ENCODE data around the gene LEO1.

LEO1 gene

DNA sequence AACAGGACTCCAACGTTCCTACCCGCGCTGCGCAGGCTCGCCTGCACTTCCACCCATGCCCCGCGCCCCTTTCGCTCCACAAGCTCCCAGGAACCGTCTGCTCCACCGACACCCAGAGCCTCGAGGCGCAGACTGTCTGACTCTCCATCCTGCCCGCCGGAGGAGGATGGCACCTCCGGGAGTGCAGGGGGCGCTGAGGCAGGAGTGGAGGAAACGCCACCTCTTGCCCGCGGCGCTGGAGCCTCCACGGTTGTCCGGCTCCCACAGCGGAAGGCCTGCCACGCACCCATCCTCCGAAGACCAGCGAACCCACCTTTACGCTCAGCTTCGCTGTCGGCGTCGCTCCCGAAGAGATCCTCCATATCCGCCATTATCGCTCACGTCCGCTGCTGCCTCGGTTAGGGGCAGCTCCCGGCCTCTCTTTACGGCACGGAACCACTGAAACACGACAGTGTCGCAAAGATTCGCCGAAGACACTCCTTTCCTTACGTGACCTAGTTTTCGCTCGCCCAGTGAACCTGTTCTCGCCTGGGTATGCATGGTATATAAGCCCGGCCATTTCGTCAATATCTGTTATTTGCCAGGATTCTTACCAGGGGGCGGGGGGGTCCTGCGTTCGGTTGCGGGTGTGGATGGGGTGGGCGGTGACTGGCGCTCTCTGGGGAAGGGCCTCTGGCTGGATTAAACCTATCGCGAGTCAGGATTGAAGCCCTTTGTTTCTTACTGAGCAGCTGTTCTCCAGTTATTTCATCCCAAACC is at the start of gene LEO1:
Gene LEO1 (minus strand): TSS at position 404 of the 759 bp plus-strand sequence. CDS start 33 bp downstream, at position 371.
- peak; percentile 55 to 77 (median 71) for DNase-seq (ENCODE audit: low read depth in 2 of 3, low spot score in 2 of 3)

DNA sequence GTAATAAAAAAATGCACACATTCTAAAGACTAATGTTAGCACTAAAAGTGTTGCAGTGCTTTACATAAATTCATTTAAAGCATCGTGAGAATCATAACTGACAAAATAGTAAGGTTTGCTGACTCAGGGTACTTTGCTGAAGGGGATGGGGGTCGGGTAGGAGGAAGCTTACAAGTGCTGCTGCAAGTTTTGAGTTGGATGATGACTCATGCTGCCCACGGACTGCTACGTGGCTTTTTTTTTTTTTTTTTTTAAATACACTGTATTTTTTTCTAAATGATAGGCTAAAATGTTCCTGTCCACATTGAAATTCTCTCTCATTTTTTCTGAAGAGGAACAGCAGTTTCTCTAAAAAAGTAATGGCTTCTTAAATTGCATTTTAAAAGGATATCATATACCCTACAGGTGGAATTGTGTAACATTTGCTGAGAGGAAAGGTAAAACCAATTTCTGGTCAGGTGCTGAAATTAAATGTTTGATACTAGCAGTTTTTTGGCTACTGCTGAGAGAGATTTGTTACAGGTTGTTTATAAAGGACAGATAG is 49.6 kb upstream of the LEO1 start:
- peak in 1 of 3 experiments; percentile 19 for DNase-seq (ENCODE audit: low read depth in 2 of 3, low spot score in 2 of 3)

DNA sequence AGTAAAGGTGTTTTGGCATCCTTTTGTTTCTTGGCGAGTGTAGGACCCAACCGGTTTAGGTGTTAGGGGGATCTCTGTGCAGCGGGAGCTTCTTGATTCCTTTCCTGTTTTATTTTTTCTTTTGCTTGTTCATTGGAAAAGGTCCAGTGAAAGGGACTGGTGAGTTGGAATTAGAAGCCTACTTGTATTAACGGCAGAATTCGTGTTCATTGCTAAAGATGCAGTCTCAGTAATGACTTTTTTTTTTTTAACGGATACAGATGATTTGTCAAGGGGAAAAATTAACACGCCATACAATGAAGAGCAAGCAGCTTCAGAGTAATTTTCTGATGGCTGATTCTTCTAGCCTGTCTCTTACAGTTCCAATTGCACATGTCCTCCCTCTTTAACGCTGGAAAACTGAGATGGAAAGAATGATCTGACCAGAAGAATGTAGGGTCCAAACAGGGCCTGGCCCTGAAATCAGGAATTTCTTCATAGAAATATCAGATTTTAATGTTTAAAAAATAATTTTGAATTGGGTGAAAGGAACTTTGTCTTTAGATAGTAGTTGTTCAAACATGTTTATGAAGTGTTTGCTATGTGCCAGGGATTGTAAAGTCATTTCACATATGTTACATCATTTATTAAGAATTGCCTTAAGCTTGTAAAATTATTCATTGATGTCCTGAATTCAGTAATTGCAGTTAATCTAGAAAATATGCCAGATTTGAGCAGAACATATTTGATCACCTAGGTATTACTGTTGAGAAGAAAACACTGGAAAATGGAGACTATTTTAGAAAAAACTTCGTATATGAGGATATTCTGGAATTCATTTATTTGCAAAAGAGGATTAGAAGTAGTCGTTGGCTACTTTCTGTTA is 48.9 kb upstream of the LEO1 start:
- no peak for DNase-seq (ENCODE audit: low read depth in 2 of 3, low spot score in 2 of 3)

DNA sequence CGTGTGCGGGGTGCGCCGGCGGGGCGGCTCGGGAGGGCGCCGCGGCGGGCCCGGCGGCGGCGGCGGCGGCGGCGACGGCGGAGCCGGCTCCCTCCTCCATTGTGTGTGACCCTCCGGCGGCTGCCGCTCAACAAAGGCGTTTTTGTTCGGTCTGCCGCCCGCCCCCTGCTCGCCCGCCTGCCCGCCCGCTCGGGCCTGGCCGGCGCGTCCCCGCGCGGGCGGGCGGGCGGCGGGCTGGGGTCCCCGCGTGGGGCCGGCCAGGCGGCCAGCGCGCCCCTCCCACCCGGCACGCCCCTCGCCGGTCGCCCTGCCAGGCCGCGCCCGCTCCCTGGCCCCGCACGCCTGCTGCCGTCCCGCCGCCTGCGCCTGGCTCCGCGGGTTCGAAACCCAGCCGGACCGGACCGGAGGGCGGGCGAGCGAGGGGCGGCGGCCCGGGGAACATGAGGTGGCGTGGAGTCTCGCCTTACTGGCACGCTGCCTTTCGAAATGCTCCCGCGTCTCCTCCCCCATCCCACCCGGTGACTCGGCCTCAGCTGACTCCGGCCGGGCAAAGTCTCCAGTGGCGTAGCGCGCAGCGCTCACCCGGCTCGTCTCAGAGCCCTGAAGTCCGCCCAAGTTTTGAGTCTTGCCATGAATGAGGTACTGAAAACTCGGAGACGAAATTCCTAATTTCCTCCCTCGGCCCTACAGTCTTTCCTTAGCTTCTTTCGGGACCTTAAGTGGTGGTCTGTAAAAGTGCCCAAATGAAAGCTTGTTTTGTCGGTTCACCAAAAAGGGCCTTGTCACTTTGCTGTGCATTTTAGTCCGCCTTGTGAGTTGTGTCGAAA is 48.0 kb upstream of the LEO1 start:
- peak; percentile 42 to 57 (median 49) for DNase-seq (ENCODE audit: low read depth in 2 of 3, low spot score in 2 of 3)

DNA sequence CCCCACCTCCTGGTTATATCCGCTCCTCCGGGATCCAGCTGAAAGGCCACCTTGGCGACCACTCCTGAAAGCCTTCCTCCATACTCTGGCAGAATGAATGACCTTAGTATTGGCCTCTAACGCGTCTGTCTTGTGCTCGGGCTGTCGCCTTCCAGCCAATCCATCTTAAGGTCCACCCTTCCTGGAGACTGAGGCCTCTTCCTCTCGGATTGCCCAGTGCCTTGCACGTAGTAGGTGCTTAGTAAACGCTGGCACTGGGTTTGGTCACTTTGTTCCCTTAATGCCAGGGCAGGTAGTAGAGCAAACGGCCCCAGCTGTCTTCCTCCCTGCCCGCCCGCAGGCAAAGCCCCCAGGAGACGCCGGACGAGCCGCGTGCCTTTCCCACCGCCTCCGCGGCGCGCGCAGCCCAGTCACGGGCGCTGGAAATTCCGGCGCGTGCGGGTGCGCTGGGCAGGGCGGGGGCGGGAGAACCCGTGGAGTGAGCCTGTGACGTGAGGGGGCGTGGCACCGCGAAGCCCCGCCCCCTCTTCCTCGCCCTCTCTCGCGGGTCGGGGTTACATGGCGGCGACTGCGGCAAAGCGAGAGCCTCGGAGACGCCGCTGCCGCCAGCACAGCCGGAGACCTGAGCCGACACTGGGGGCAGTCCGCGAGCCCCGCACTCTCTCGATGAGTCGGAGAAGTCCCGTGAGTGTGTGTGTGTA is 47.3 kb upstream of the LEO1 start, which contains the start of gene MAPK6:
Gene MAPK6 (plus strand): TSS at position 527 of the 701 bp plus-strand sequence. CDS start 27,242 bp downstream, outside the sequence.
- peak; percentile 88 to 90 (median 89) for DNase-seq (ENCODE audit: low read depth in 2 of 3, low spot score in 2 of 3)

DNA sequence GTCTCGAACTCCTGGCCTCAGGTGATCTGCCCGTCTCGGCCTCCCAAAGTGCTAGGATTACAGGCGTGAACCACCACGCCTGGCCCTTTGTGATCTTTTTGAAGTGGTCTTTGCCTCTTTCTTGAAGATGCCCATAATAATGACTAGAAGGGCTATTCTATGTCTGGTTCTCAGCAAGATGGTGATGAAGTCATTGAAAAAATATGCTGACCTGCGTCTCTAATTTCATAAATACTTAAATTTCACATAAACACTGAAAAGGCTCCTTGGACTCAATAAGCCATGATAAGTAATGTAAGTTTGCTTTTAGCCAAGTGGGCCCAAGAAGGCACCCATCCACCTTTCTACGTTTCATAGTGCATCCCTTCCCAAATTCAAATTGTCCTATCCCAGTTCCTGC is 46.7 kb upstream of the LEO1 start:
- no peak for DNase-seq (ENCODE audit: low read depth in 2 of 3, low spot score in 2 of 3)

DNA sequence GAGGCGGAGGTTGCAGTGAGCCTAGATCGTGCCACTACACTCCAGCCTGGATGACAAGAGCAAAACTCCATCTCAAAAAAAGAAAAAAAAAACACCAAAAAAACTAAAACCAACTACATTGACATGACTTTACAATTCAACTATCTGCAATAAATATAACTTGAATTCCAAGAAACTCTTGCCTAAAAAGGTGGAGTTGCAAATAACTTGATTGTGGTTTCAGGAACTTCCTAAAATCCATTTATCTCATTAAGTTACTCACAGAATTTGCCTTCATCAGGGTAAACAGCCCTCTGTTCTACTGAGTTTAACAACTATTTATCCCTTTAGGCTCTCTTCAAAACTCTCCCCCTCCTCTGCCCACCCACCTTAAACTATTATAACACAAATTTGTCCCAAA is 44.7 kb upstream of the LEO1 start:
- DNase-seq (ENCODE audit: low read depth in 2 of 3, low spot score in 2 of 3), result no peak

DNA sequence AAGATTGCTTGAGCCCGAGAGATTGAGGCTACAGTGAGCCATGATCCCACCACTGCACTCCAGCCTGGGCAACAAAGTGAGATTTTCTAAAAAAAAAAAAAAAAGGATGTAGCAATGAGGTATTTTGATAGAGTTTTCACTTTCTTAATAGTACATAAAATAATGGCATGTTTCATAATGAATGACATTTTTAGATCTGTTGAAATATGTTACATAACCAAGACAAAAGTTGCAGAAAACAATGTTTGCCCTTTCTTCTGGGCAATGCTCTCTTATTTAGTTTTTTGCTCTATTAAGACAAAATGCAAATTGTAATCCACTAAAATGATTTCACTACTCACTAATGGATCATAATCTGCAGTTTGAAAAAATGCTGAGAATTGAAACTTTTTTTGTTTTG is 43.0 kb upstream of the LEO1 start:
- no peak for DNase-seq (ENCODE audit: low read depth in 2 of 3, low spot score in 2 of 3)

DNA sequence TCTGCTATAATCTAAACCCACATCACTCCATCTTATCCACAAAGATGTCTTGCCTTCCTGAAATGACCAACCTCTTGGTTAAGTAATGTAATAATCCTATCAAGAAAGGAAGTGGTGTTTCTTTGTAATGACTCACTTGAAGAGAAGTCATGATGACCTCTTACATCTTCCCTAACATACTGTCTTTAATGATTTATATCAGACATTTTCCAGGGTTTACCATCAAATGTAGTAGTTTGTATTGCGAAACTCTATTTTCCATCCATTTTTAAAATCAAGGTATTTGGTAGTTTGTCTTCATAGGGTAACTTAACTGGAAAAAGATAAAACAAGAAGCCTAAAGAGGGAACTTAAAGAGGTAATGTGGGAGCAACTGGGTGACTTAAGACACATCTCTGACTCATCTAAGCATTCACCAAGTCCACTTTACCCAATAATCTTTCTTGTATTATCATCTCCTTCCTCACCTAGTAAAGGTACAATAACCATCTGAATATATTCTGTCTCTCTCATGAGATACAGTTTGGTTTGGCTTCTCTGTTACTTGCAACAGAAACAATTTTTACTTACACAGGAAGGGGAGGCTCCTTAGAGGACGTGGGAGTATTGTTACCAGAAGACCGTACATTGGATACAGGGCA is 41.7 kb upstream of the LEO1 start:
- DNase-seq (ENCODE audit: low read depth in 2 of 3, low spot score in 2 of 3), result no peak

DNA sequence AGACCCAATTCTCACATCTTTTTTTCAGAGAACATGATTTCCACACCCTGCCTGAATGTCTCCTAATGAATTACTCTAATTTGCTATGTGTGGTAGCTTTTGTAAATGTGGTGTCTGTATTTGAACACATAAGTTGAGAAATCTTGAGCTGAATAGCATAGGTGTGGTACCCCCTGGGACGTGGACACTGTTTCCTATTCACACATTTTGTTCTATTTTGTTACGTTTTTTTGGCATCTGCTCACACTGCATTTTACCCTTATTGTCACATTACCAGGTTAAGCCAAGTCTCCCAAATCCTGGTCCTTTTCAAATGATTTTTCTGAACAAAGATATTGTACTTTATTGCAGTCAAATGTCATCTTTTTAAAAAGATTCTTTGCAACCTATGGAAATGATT is 40.6 kb upstream of the LEO1 start:
- no peak for DNase-seq (ENCODE audit: low read depth in 2 of 3, low spot score in 2 of 3)

DNA sequence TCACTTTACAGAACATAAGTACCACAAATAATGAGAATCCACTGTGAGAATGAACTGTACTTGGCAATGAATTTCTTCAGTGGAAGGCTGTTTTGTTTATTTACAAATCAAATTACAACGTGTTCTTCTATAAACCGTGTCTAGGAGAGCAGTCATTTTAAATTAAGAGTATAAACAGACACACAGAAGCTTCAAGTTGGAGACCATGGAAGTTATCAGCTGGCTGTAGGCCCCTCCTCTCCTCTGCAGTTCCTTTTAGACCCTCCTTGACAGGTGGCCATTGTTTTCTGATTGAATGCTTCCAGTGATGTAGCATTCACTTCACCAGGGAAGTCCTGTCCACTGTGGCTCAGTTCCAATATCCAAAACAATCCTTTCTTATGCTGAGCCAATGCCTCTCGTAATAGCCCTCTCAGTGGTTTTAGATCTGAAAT is 40.1 kb upstream of the LEO1 start:
- no peak for DNase-seq (ENCODE audit: low read depth in 2 of 3, low spot score in 2 of 3)

DNA sequence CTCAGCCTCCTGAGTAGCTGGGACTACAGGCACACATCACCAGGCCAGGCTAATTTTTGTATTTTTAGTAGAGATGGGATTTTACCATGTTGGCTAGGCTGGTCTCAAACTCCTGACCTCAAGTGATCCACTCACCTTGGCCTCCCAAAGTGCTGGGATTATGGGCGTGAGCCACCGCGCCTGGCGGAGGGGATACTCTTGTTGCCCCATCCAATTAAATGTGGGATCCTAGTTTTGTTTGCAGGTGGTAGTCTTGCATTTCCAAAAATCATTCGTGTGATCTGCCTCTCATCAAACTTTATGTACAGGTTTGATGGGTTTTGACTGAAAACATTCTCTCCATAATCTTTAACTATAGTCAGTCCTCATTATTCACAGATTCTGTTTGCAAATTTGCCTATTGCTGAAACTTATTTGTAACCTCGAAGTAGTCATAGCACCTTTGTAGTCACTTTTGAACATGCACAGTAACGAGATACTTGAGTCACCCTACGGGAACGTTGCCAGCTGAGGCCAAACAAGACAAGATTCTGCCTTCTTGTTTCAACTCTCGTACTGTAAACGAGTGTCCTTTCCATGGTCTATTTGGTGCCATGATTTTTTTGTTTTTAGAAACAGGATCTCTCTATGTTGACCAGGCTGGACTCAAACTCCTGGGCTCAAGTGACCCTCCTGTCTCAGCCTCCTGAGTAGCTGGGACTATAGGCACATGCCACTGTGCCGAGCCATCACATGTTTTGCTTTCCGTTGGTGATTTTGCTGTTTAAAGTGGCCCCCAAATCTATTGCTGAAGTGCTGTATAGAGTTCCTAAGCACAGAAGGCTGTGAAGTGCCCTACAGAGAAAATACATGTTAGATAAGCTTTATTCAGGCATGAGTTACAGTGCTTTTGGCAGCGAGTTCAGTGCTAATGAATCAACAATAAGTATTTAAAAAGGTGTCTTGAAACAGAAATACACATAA is 39.3 kb upstream of the LEO1 start:
- peak in 1 of 3 experiments; percentile 31 for DNase-seq (ENCODE audit: low read depth in 2 of 3, low spot score in 2 of 3)

DNA sequence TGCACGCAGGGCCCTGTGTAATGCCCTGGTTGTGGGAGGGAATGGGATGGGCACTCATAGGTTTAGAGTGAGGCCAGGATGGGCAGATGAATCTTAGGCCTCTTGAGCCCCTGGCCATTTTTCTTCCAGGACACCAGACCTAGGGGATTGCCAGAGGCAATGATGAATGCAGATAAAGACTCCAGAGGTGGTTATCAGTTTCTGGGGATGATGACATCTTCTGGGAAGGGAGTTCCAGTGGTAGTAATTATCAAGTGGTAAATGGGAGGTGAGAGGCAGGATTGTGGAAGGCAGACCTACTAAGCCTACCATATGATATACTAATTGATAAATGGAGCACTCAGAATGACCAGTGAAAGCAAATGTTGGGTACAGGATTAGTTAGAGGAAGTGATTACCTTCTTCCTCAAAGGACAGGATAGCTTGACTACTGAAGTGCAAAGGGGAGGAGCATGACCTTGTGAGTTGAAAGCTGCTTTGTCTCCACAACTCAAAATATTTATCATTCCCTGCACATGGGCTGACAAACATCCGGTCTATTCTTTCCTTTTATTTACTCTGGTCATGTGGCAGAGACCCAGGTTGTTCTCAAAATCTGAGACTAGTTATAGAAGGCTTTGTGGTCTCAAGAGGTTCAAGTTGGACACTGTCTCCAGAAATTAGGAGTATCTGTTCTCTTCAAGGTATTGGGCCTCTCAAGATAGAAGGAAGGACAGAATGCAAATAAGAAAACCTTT is 37.3 kb upstream of the LEO1 start:
- no peak for DNase-seq (ENCODE audit: low read depth in 2 of 3, low spot score in 2 of 3)

DNA sequence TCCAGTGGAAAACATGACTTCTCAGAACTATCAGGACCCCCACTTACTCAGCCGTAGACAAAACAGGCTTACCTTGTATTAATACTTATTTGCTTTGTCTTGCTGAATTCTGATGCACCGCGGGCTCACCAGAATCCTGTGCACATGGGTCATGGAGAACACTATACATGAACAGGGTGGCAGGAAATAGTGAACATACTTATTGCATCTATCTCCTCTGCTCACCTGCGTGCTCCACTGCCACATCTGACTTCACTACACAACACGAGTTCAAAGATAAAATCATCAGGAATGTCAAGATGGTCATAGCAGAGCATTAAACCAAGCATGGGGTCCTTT is 36.8 kb upstream of the LEO1 start:
- no peak for DNase-seq (ENCODE audit: low read depth in 2 of 3, low spot score in 2 of 3)

DNA sequence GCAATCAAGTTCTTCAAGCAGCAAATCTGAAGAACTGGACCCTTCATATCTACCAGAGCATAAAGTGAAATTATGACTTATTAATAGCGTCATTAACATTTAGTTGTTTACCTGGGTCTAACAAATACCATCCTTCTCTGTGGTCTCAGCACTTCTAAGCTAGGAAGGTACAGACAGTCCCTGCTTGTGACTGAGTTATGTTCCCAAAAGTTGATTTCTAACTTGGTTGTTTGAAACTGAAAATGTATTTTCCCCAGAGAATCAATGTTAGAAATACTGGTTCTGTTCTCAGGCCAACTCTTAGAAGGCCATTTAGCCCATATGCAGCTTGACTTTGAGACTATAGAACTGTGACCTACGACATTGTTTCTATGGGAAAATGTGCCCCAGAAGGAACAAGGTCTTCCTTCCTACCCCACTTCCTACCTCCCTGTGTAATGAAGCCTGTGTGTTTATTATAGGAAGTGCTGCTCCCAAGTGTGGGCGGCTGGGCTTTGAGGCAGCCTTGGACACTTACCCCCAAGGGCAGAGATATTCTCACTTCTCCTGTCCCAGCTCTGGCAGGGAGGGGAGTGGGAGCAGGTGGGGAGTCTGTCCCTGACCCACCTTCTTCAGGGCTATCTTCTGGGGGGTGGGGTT is 35.2 kb upstream of the LEO1 start:
- DNase-seq (ENCODE audit: low read depth in 2 of 3, low spot score in 2 of 3), result no peak

DNA sequence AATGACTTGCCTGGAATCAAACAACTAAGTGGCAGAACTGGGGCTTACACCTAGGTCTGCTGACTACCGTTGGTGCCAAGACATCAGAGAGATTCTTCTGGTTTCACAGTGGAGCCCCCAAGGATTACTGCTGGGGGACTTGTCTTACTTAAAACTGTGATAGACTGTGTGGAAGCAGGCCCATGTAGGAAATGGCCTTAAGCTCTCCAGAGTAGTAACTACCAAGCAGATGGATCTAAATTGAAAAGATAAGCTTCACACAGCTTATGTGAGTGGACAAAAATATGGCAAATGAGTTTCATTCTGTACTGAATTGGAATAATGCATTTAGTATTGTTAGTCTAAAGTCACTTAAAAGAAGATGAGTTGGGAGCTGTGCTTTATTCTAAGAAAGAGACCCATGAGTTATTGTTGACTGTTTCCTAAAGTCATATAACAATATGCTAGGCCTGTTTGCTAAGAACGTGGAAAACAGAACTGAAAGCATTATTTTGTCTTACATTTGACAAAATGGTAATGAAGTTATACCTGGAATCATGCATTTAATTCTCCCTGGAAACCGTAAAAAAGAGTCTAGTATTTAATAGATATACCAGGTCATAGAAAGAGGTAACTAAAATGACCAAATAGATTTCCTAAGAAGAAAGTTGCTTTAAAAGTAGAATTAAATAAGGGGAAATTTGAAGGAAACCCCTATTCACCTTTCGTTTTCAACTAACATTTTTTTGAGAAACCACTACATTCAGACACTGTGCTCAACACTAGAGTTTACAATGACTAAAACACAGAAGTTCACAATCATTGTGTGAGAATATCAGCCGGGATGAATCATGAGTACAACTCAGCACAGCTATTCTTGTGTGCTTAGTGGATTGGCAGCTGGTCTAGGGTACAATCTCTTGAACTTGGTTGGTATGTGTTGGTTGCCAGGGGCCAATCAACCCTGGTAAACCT is 34.4 kb upstream of the LEO1 start:
- DNase-seq (ENCODE audit: low read depth in 2 of 3, low spot score in 2 of 3), result no peak

Data from activated CD8-positive, alpha-beta memory T cell treated with anti-CD3 and anti-CD28 coated beads for 48 hours (primary cell).